DOHH2 (cell line): Measurements from ENCODE around the gene AMMECR1.

Experiments
- CTCF ChIP-seq: fragments of 200-600 bp; sonication (generic); IDR thresholded peaks from one replicate; pipeline ENCODE4 v1.5.1; 2014; ENCODE audit warnings: antibody characterized with exemption, mild to moderate bottlenecking, low read depth, low read length; ENCODE audit not compliant: poor library complexity, severe bottlenecking
- EZH2phosphoT487 ChIP-seq: fragments of 200-600 bp; sonication (generic); IDR thresholded peaks from 2 replicates; pipeline ENCODE4 v1.6.1; 2017; ENCODE audit warnings: borderline replicate concordance, mild to moderate bottlenecking, antibody characterized with exemption, low read length, moderate library complexity, mixed read lengths

- TF ChIP-seq CTCF, result no peak
- TF ChIP-seq EZH2phosphoT487, result no peak
Observed at GRCh38 chrX:110213183-110213582, 104.7 kb downstream of the AMMECR1 start.
